HUES64 (cell line): ENCODE results near the gene CAPN5. TPM values are rescaled to one million over a fixed set of nuclear protein-coding genes. Genes with fewer than 3 reads are reported as not detected.
A peak's percentile ranks its signal among the peaks of the same experiment; 100 is the strongest.
"Not testable (repeated sequence)": the region's sequence is repeated elsewhere in the genome, so short reads cannot be mapped to it uniquely, and the experiment has no call there.

ENCODE experiments used
- H3K27ac ChIP-seq: 2 replicates; pipeline ENCODE4 v1.7.0; 2013; ENCODE audit warnings: low read depth, low read length, inconsistent platforms
- H3K27me3 ChIP-seq: 2 replicates; pipeline ENCODE4 v1.6.1; 2013; ENCODE audit warnings: mild to moderate bottlenecking, low read length; ENCODE audit not compliant: insufficient read depth
- H3K36me3 ChIP-seq: 2 replicates; pipeline ENCODE4 v1.6.1; 2013; ENCODE audit warnings: mild to moderate bottlenecking, low read length; ENCODE audit not compliant: insufficient read depth
- H3K4me1 ChIP-seq: 2 replicates; pipeline ENCODE4 v1.6.1; 2013; ENCODE audit warnings: mild to moderate bottlenecking, low read length, moderate library complexity; ENCODE audit not compliant: insufficient read depth
- H3K4me3 ChIP-seq: 2 replicates; pipeline ENCODE4 v1.5.1; 2013; ENCODE audit warnings: mild to moderate bottlenecking, low read length, moderate library complexity
- H3K9ac ChIP-seq: 2 replicates; pipeline ENCODE4 v1.6.1; 2013; ENCODE audit warnings: mild to moderate bottlenecking, low read depth, low read length
- H3K9me3 ChIP-seq: 2 replicates; pipeline ENCODE4 v1.6.1; 2013; ENCODE audit warnings: low read depth, low read length; ENCODE audit not compliant: insufficient read depth
- WGBS: fragments of 150-250, 120-280 bp; methylation state at CpG from one replicate; pipeline ENCODE4 v1.1.7; 2013; ENCODE audit warnings: missing lambda C conversion rate; 5-methylcytosine and 5-hydroxymethylcytosine counted together
- polyA plus RNA-seq, 2 experiments: library from polyadenylated mRNA; stranded (reverse); fragments of 50-300 nt; gene quantifications; one replicate each; pipeline ENCODE4 v1.2.3, GENCODE V29; 2013

CAPN5 gene
- 17.3 TPM for polyA plus RNA-seq (2013, experiment 1 of 2)
- polyA plus RNA-seq (2013, experiment 2 of 2): 18.2 TPM

DNA sequence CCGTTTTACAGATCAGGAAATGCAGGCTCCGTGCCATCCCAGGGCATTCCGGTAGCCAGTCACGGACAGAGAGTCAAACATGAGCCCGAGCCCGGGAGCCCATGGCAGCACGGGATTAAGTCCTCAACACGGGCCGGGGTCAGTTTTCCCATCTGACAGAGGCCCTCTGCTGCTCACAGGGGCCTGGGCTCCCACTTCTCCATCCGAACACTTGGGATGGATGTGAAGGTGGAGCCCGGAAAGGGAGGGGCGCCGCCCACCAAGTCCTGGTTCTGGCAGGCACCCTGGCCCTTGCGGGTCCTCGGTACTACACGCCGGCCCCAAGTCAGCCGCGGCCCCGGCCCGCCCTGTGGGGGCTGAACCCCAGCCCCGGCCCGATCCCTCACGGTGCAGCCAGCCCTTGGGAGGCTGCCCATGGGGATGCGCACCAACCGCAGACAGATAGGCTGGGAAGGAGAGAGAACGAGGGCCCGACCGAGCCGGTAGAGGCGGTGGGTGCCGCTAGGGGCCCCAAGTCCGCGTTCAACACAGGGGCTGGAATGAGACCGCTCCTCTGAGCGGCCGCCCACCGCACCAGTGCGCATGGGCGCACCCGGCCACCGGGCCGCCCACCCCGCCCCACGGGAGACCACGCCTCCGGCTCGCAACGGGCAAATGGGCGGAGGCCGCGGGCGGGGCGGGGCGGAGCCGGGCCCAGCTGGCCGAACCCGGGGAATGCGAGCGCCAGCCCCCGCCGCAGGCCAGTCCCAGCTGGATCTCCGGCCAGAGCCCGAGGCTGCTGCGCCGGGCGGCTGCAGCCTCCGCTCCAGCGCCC lies at the start of gene CAPN5:
Gene CAPN5 (plus strand): TSS at position 743 of the 814 bp plus-strand sequence. CDS start 17,916 bp downstream, outside the sequence.
- Histone ChIP-seq H3K4me3 (peak within 1 kb of the TSS; percentile 60), H3K9me3 (no peaks in the 10 kb centered on the region), H3K36me3 (no peaks in the 10 kb centered on the region), H3K9ac (peak within 1 kb of the TSS; percentile 64), H3K27ac (peak within 1 kb of the TSS; percentile 48; the same call in 1 of the 2 replicates), H3K4me1 (peaks cover 13% of the 10 kb centered on the region), H3K27me3 (peaks cover 22% of the 10 kb centered on the region)
- under 1% methylated on average over 69 of the region's 69 CpGs for WGBS

DNA sequence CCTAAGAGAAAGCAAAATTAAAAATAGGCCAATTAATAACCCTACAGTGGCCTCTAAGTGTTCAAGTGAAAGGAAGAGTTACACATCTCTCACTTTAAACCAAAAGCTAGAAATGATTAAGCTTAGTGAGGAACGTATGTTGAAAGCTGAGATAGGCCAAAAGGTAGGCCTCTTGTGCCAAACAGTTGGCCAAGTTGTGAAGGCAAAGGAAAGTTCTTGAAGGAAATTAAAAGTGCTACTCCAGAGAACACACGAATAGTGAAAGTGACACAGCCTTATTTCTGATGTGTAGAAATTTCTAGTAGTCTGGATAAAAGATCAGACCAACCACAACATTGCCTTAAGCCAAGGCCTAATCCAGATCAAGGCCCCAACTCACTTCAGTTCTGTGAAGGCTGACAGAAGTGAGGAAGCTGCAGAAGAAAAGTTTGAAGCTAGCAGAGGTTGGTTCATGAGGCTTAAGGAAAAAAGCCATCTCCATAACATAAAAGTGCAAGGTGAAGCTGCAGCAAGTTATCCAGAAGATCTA lies 48.3 kb upstream of the CAPN5 start:
- not testable (repeated sequence) for H3K4me1 ChIP-seq, H3K4me3 ChIP-seq, H3K36me3 ChIP-seq, H3K9ac ChIP-seq, H3K27ac ChIP-seq, H3K27me3 ChIP-seq, H3K9me3 ChIP-seq
- 93% methylated on average over 2 of the region's 2 CpGs for WGBS

DNA sequence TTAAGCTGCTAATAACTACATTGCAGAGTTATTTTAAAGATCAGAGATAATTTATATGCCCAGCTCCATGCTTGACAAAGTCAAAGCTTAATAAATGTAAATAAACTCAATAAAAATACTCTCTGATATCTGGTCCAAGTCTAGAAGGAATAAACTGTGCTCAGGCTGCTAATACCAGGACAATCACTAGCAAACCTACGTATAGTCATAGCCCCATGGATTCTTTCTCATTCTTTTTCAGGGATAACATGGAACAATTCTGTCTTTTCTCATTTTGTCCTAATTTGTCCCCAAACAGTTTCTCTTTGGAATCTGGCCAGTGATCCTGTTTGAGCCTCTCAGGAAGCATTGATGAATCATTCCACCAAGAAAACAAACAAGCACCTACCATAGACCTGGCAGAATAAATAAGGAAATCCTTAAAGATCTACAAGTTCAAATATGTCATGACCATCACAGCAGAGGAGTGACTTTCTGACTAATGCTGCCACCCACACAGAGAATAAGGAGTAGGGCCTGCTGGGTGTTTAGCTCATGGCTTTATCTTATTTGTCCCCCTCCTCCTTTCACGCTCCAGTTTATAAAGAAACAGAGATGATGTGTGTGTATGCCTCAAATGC lies 46.7 kb upstream of the CAPN5 start:
- WGBS: 88% methylated on average over 1 of the region's 2 CpGs
- peaks cover 9% of the 10 kb centered on the region for H3K4me1 ChIP-seq

DNA sequence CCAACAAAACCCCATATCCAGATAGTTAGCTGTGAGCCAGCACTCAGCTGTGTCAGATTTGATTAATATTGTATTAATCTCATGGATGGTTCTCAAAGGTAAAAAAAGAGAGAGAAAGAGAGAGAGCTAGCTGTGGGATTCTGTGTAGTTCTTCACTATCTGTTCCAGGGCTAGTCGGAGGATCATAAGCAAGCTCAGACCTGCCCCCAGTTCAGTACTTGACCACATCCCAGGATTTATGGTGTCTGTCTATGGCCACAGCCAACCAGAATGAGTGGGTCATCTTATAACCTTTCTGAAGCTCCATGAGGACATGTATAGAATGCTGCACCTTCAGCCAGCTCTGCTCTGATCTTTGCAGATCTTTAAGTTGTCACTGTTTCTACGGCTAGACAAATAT lies 46.0 kb upstream of the CAPN5 start:
- 0 out of 2 replicates have a peak overlapping the region, but pooled peaks have one; percentile 13 for H3K27ac ChIP-seq
- no peaks in the 10 kb centered on the region for H3K27me3 ChIP-seq
- WGBS: 88% methylated on average over 2 of the region's 2 CpGs
- no peaks in the 10 kb centered on the region for H3K36me3 ChIP-seq
- H3K4me1 ChIP-seq: peaks cover 9% of the 10 kb centered on the region; the same call in 1 of the 2 replicates
- H3K4me3 ChIP-seq: no peak overlapping the region
- H3K9ac ChIP-seq: no peak overlapping the region
- no peaks in the 10 kb centered on the region for H3K9me3 ChIP-seq

More for the DNA sequence above, 46.7 kb upstream of the CAPN5 start:
- Histone ChIP-seq H3K9me3 (no peaks in the 10 kb centered on the region), H3K4me3 (no peak overlapping the region), H3K9ac (no peak overlapping the region), H3K36me3 (no peaks in the 10 kb centered on the region), H3K27me3 (no peaks in the 10 kb centered on the region), H3K27ac (no peak overlapping the region)

DNA sequence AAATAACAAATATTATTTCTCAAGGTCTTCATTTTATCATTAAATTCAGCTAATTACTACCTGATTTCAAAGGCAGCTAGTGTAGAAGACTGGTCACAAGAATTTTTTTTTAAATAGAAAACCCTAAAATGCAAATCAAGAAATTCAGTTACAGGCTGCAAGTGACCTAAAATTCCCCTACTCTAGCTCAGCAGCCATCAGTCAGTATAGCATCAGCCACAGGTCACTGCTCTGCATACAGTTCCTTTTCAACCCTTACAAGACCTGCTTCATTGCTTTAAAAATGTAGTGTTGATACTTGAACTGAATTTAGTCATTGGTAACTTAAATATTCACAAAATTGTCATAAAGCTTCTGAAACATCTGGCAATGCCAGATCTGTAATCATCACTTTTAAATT lies 42.0 kb upstream of the CAPN5 start:
- no peaks in the 10 kb centered on the region for H3K36me3 ChIP-seq
- H3K9me3 ChIP-seq: no peaks in the 10 kb centered on the region
- H3K4me1 ChIP-seq: peaks cover 11% of the 10 kb centered on the region; the same call in 1 of the 2 replicates
- no peak overlapping the region for H3K27ac ChIP-seq
- H3K27me3 ChIP-seq: no peaks in the 10 kb centered on the region
- H3K4me3 ChIP-seq: no peak overlapping the region
- H3K9ac ChIP-seq: no peak overlapping the region

DNA sequence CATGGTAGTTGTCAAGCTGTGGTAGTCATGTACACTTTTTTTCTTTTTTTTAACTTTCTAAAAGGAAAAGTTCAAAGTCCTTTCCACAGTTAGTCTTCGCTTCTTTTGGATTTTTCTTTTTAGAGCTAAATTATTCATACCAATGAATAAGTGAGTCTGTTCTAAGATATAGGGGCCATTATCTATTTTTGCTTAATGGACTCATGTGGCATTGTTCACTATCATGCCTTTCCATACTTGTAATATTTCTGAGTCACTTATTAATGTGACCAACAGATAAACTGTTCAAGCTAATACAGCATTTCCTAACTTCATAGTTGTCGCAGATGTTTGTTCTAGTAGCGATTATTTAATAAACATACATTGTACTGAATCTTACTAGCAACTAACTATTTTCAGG lies 40.5 kb upstream of the CAPN5 start:
- Histone ChIP-seq H3K27ac (no peak overlapping the region), H3K27me3 (no peaks in the 10 kb centered on the region), H3K36me3 (no peaks in the 10 kb centered on the region), H3K9me3 (no peaks in the 10 kb centered on the region), H3K9ac (no peak overlapping the region), H3K4me3 (no peak overlapping the region), H3K4me1 (peaks cover 9% of the 10 kb centered on the region; the same call in 1 of the 2 replicates)
- 100% methylated on average over 2 of the region's 3 CpGs for WGBS

DNA sequence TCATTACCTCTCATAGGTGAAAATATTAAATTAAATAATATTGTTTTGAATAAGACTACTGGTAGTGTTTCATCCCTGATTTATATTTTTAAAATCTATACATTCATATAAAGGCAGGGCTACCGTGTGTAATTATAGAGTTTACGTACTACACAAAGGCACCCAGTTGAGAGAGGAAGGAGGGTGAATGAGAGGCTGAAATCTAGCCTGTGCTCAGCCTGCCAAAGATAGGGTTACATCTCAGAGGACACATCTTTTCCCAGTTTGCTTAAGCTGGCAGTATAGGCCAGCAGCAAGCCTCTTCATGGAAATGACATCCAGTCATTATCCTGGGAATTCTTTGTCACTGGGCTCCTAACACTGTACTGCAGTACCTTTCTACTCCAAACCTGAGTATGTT lies 40.0 kb upstream of the CAPN5 start:
- H3K9ac ChIP-seq: no peak overlapping the region
- H3K4me1 ChIP-seq: peaks cover 4% of the 10 kb centered on the region; the same call in 1 of the 2 replicates
- H3K9me3 ChIP-seq: no peaks in the 10 kb centered on the region
- H3K27me3 ChIP-seq: no peaks in the 10 kb centered on the region
- no peaks in the 10 kb centered on the region for H3K36me3 ChIP-seq
- no peak overlapping the region for H3K4me3 ChIP-seq
- 82% methylated on average over 2 of the region's 2 CpGs for WGBS
- no peak overlapping the region for H3K27ac ChIP-seq

DNA sequence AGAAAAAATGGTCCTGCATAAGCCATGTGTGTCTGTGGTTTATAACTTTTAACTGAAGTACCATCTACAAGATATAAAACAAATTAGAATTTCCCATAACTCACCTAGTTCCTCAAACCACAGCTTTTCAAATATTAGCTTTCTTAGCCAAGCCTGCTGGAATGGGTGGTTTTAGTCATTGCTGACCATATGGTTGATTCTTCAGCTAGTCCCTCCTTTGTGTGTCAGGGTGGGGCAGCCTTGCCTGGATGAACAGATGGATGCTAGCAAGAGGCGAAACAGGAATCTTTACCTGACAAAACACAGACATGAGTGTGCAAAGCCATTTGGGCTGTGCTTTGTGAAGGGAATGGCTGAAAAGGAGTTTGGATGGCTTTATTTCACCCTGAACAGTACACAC lies 39.5 kb upstream of the CAPN5 start:
- WGBS: 89% methylated on average over 1 of the region's 1 CpG

DNA sequence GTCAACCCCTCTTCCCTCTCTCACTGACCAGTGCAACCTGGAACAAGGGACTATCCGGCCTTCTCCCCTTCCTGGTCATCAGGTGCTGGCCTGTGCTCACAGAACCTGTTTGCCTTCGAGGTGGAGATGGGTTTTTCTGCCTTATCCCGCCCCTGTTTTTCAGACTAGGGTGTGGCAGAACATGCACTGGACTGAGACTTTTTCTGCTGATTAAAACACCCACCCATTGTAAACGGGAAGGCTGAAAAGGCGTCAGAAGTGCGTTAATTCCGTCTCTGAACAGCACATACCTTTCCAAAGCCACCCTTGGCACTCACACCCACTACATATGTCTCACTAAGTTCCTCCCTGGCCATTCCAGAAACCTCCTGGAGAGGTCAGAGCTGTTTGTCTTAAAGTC lies 36.9 kb upstream of the CAPN5 start:
- Histone ChIP-seq H3K27ac (no peak overlapping the region), H3K4me3 (no peak overlapping the region), H3K36me3 (no peaks in the 10 kb centered on the region), H3K4me1 (0 out of 2 replicates have a peak, but pooled peaks cover 3% of the 10 kb centered on the region), H3K27me3 (no peaks in the 10 kb centered on the region), H3K9ac (no peak overlapping the region), H3K9me3 (no peaks in the 10 kb centered on the region)
- 91% methylated on average over 7 of the region's 7 CpGs for WGBS

More for the DNA sequence above, 39.5 kb upstream of the CAPN5 start:
- Histone ChIP-seq H3K9ac (no peak overlapping the region), H3K4me1 (0 out of 2 replicates have a peak, but pooled peaks cover 3% of the 10 kb centered on the region), H3K4me3 (no peak overlapping the region), H3K27me3 (no peaks in the 10 kb centered on the region), H3K27ac (no peak overlapping the region), H3K9me3 (no peaks in the 10 kb centered on the region), H3K36me3 (no peaks in the 10 kb centered on the region)

DNA sequence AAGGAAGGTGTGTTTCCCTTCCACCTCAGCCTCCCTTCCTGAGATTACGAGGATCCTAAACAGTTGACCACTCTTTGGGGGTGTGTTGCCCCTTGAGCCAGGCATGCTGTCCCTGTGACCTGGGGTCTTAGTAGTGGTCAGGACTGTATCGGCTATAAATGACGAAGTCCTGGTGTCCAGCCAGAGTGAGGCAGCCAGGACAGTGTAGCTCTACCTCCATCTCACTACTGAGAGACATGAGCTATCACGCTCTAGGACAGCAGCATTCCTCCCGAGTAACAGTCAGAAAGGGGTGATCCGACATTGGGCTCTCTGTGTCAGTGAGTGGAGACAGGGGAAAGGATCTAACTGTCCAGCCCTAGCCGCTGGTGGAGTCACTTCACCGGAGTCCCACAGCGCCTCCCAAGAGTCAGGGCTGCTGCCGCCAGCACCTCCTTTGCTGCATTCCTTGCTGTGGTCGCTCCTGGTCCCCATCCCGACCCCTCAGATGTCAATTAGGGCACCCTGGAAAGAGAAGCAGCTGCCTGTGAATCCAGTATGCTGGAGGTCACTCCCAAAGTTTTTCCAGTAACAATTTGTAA lies 35.8 kb upstream of the CAPN5 start:
- WGBS: 84% methylated on average over 12 of the region's 12 CpGs
- H3K27ac ChIP-seq: no peak overlapping the region

DNA sequence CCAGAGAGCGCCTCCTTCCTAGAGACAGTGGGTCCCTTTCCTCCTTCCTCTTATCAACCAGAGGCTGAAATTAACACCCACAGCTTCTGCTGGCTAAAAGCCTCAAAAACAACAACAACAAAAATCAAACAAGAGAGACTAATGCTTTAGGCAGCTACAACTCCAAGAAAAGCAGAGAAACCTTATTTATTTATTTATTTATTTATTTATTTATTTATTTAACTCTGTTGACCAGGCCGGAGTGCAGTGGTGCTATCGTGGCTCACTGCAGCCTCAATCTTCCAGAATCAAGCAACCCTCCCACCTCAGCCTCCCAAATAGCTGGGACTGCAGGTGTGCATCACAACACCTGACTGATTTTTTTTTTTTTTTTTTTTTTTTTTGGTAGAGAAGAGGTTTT lies 35.2 kb upstream of the CAPN5 start:
- Histone ChIP-seq H3K9ac (no peak overlapping the region), H3K27me3 (no peaks in the 10 kb centered on the region), H3K36me3 (no peaks in the 10 kb centered on the region), H3K27ac (no peak overlapping the region), H3K9me3 (no peaks in the 10 kb centered on the region), H3K4me1 (0 out of 2 replicates have a peak, but pooled peaks cover 3% of the 10 kb centered on the region), H3K4me3 (no peak overlapping the region)
- WGBS: 90% methylated on average over 3 of the region's 3 CpGs

More for the DNA sequence above, 35.8 kb upstream of the CAPN5 start:
- H3K9me3 ChIP-seq: no peaks in the 10 kb centered on the region
- H3K36me3 ChIP-seq: no peaks in the 10 kb centered on the region
- no peak overlapping the region for H3K9ac ChIP-seq
- no peak overlapping the region for H3K4me3 ChIP-seq
- H3K4me1 ChIP-seq: 0 out of 2 replicates have a peak, but pooled peaks cover 3% of the 10 kb centered on the region
- no peaks in the 10 kb centered on the region for H3K27me3 ChIP-seq
